Stimulated activated CD8-positive, alpha-beta memory T cell treated with anti-CD3 and anti-CD28 coated beads, Interleukin-15, amount 100 ng/mL, for 4 hours (primary cell): Measurements from ENCODE around the gene ALPL.

Experiments used
- DNase-seq, 2 donors: peaks; one replicate each; pipeline ENCODE4 v3.0.0-alpha.2; 2020; ENCODE audit warnings: low read depth in 2 of 2

The ALPL gene

DNA sequence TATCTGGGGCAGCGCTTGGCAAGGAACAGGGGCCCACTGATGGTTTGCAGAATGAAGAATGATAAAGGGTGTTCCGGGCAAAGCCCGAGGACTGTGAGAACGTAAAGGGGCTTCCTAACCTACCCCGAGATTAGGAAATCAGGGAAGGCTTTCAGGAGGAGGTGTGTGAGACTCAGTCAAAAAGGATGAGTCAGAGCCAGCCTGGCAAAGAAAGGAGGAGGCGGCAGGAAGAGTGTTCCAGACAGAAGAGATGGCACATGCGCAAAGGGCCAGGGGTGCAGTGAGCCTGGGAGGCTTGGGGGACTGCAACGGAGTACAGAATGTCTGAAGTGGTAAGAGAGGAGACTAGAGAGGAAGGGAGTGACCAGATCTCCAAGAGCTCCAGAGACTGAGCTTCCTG lies 89.7 kb downstream of the ALPL start:
- no peak for DNase-seq

DNA sequence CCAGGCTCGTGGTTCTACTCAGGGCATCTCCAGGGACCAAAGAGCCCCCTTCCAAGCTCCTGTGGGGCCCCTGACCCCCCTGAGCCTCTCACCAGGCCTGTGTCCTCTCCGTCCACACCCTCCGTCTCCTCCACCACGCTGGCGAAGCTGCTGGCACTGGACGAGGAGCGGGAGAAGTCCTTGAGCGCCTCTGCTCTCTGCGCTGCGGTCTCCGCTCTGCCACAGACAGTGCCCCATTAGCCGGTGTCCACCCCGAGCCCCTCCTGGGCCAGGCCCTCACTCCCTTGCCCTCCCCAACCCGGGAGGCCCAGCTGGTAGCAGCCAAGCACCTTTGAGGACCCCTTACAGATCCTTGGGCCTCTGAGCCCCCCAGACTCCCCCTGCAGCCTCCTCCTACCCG lies 90.2 kb downstream of the ALPL start:
- DNase-seq = no peak

DNA sequence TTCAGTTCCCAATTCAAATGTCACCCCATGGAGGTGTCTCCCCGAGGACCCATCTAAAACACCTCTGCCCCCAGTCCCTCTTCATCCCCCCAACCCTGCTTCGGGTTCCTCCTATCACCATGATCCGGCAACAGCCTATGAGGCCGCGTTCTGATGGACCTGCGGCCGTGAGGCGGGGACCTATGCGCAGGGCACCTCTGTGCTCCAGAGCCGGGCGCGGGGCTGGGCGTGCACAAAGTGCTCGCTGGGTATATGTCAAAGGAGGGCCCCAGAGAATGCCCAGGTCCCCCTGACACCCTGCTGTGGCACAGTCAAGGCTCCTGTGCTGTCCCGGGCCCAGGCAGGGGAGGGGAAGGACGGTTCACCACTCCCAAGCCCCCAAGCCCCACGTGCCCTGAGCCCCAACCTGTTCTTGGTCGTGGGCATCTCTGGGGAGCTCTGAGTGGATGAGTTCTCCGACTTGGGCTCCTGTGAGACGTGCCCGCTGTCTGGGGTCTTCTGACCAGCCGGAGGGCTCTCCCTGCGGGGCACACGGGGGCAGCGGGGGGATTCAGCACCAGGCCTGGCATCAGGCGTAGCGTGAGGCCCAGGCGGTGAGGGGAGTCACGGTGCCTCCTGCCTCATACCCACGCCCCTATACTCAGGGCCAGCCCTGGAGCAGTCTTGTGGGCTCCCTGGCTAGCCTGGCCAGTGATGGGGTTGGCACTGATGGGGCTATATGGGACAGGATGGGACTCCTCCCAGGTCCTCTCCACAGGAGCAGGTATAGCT lies 92.2 kb downstream of the ALPL start:
- DNase-seq = no peak

DNA sequence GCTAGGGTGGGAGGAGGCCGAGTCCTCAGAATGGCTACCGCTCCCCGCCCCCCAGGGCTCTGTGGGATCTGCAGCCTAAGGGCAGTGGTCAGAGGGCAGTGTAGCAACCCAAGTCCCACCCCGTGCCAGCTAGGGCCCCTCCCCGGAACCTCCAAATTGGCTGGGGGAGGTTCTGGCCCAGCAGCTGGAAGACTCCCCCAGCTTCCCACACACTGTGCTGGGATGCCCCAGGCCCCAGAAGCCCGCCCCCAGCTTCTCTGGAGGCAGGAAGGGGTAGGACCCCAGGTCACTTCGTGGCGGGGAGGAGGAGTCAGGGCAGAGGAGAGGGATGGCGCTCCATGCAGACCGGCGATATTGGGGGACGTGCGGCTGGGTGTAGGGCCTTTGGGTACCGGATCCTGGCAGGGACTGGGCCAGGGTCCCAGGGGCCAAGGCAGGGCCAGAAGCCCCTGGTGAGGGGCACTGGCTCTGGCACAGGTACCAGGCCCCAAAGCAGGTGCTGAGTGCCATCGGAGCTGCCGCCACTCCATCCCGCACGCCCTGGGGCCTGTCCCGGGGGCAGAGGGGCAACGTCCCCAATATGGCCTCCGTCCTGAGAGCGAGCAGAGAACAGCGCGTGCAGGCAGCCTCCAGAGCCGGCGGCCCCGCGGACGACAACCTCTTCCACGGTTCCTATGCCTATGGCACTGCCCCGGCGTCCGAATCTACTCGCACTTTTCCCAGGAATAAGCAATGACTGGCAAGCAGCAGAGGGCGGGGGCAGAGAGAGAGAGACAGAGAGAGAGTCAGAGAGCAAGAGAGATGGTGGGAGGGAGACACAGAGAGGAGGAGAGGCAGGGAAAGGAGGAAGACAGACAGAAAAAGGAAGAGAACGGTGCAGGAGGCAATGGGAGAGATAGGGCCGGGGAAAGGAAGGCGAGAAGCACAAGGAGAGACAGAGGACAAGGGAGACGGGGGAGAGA lies 94.2 kb downstream of the ALPL start:
- no peak for DNase-seq

DNA sequence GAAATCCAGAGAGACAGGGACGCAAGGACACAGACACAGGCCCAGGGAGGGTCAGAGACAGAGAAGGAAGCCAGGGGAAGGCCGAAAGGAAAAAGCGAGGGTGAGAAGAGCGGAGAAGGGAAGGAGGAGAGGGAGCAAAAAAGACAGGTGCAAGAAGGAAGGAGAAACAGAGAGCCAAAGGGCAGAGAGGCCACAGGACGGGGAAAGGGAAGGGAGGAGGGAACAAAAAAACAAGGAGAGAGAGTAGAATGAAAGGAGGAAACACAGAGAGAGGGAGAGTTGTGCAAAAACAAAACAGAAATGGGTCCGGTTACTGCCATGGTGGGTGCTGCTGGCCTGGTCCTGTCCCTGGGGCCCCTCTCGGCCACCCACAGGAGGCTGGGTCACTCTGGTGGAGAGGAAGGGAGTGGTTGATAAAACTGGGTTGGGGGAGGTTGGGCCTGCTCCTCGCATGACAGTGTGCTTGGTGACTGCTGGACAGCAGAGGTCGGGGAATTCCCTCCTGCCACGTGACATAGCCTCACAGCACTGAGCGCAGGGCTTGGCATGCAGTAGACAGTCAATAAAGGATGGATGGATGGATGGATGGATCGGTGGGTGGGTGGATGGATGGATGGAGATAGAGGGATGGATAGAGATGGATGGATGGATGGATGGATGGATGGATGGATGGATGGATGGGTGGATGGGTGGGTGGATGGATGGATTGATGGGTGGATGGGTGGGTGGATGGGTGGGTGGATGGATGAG lies 95.2 kb downstream of the ALPL start:
- DNase-seq = no peak

DNA sequence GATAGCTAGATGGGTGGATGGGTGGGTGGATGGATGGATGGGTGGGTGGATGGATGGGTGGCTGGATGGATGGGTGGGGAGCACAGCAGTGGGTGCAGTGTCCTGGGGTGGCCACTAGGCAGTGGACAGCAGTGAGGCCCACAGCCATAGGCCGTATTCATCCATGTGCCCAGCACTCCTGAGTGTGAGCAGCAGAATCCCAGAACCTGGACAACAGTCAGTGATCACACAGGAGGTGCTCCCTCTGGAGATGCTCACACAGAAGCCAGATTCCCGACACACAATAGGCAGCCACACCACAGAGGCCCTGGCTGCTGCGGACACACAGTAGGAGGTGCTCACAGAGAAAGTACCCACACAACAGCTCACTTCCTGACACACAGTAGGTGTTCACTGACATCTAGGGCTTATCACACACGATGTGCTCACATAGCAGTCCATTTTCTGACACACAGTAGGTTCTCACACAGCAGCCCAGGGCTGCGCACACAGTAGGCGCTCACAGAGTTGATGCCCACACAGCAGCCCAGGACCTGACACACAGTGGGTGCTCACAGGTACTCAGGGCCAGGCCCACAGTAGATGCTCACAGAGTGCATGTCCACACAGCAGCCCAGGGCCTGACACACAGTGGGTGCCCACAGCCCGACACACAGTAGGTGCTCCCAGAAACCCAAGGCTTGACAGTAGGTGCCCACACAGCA lies 95.9 kb downstream of the ALPL start:
- DNase-seq = no peak

DNA sequence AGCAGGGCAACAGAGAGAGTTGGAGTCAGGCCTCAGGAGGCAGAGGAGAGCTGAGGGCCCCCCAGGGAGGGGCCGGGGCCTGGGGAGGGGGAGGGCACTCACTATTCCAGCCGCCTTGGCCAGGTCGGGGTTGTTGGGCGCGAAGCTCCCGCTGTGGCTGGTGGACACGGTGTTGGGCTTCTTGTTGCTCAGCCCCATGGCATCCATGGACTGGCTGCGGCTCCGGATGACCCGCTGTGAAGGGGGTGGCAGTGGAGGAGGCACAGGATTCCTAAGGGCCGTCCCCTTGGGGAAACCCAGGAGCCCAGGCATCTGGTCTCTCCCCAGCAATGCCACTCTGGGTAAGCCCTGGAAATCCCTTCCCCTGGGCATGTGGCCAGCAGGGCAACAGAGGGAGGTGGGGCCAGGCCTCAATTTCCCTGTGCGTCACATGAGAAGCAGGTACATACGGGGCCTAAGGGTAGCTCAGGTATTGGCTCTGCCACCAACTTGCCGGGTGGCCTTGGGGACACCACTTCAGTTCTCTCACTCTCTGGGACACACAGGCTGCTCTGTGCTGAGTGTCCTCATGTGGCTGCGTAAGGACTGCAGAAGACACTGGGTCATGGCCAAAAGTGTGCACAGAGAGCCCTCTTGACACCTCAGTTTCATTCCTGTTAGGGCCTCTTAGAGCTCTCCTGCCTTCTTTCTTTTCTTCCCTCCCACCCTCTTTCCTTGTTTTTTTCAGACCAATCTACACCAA lies 96.9 kb downstream of the ALPL start:
- no peak for DNase-seq

DNA sequence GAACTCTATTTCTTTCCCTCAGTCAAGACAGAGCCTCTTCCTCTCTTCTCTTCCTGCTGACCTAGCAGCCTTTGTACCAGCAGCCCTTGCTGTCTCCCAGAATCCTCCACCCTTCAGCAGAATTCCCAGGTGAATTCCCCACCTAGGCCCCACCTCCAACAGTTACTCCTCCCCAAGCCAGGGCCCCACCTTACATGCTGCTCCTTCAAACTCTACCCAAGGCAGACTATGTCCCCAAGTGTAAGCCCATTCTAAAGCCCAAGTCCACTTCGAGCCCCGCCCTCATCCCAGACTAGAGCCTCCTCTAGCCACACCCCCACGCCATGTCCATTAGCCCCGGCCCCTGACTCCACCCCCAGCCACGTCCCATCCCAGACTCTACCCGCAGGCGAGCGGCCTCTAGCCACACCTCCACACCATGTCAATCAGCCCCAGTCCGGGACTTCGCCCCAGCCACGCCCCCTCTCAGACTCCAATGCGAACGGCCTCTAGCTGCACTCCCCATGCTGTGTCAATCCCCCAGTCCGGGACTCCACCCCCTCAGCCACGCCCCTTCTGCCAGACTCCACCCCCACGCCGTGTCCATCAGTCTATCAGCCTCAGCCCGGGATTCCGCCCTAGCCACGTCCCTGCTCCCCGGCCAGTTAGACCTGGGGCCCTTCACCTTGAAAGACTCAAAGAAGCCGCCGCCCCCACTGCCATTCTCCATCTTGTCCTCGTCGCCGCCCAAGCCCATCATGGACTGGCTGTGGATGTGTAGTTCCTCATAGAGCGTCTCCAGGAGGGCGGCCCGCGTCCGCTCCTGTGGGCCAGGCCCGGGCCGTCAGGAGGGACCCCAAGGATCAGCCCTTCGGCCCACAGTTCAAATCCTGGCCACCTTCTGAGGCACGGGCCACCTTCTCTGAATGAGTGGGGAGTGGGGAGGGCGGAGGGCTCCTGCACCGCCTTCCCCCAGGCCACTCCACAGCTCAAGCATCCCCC lies 98.6 kb downstream of the ALPL start:
- DNase-seq = no peak

DNA sequence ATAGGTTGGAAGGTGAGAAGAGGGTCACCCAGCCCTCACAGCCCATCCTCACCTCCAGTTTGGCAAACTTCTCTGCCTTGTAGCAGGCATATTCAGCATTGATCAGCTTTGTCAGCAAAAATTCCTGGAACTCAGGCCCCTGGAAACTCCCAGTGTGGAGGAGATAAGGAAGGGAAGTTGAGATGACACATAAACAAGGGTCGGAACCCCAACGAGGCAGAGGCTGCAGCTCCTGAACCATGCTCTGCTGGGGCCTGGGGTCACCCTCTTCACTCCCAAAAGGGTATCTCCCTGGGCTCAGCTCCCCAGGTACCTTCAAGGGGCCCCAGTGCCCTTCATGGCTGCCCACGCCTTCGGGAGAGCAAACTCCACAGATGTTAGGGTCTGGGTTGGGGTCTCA lies 99.6 kb downstream of the ALPL start:
- DNase-seq = no peak

DNA sequence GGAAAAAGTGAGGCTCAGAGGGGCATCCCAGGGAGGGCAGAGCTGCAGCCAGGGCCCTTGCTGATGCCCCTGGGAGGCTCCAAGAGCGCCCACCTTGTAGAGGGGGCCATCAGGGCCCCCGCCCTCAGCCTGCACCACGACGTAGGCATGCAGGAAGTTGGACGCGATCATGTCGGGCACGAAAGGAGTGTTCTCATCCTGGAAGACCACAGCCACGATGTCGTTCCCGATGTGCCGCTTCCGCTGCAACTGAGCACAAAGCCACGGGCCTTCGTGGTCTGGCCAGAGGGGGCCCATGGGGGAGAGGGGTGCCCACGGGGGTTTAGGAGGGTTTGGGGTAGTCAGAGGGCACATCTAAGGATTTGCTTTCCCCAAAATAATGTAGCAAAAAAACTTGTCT lies 100.8 kb downstream of the ALPL start:
- DNase-seq = no peak

DNA sequence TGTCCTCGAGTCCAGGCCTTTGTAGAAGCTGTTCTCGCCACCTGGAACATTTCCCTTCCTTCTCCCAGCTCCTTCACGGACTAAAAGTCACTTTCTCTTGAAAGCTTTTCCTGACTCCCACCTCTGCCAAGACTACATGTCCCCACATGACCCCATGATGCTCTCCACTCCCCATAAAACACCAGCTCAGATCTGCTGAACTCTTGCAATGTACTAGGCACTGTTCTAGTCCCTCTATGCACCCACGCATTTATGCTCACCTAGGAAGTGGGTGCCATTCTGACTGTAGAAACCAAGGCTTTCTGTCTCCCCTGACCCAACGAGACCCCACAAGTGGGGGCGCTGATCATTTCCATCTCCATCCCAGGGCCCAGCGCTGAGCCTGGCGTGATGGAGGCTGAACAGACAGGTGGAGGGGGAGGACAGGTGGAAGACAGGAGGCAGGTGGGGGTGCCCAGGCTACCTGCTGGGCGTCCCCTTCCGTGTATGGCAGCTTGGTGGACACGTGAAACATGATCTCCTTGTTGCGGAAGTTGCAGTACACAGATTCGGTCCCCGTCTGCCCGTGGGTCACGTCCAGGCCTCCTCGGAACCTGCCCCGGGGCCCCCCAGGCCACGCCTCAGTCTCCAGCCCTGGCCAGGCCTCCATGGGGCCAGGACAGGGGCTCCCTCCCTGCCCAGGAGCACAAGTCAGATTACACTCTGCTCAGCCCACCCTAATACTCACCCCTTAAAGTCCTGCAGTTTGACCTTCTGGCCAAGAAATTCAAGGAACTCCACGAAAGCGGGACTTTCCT lies 102.0 kb downstream of the ALPL start:
- no peak for DNase-seq

DNA sequence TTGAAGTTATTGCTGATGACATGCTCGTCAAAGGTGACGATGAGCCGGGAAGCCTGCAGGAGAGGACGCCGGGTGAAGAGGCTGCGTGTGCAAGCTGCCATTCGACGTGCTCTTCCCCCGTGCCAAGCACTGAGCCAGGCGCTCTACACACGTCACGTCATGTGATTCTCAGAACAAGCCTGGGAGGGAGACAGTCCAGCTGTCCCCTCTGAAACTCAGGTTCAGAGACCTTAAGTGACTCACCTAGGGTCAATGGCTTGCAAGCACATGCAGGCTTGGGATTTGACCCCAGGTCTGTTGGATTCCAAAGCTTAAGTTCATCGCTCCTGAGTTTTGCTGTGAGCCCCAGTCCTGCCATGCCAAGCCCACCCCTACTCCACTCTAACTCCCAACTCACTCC lies 102.8 kb downstream of the ALPL start:
- no peak for DNase-seq

DNA sequence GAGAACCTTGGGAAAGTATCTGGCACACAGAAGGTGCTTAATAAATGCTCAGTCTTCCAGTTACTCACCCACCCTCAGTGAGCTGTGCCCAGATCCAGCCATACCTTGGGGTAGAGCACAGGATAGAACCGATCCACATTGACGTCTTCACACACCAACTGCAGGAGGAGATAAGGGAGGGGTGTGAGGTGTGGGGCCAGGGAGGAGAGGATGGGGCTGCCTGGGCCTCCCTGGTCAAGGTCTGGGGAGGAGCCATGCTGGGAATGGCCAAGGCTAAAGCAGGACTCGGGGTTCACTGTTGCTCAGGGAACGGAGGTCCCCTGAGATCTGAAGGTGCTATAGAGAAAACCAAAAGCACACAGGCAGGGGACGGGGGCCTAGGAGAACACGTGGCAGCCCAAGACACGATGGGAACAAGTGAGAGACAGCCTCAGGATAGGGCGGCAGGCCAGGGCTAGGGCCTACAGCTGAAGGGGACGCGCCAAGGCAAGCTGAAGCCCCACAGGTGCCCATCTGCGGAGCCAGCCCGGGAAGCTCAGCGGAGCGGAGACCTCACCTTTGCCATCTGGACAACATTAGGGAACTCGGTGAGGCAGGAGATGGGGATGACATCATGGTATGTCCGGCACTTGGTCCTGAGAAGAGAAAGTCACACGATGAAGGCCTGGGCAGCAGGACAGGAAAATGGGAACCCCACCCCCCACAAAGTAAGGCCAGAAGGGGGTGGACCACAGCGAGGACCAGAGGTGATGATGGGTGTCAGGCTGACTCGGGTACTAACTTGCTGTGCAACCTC lies 104.0 kb downstream of the ALPL start:
- DNase-seq = no peak

DNA sequence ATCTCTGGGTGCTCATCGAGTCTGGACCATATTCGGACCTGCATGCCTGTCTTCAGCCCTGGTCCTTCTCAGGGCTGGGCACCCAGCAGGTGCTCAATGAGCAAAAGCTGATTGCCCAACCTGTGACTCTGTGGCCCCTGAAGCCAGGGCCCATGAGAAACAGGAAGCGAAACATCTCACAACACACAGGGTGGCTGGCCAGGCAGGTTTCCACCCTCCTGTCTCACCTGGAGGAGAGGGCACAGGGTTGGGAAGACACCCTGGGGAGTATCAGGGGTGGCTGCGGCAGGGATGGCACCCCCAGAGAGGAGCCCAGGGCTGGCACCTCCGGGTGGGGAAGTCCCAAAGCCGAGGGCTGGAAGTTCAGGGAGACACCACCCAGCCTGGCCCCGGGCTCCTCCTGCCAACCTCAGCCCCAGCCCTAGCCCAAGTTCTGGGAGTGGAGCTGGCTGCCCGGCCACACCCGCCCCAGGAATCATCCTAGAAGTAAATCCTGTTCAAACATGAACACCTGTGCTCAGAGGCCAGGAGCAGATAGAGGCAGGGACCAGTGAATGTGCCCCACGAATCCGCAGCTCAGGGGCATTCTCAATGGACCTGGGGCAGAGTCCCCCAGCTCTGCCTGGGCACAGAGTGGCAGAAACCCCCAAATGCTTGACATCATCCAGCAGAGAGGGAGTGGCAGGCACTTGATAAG lies 105.3 kb downstream of the ALPL start:
- DNase-seq = no peak

DNA sequence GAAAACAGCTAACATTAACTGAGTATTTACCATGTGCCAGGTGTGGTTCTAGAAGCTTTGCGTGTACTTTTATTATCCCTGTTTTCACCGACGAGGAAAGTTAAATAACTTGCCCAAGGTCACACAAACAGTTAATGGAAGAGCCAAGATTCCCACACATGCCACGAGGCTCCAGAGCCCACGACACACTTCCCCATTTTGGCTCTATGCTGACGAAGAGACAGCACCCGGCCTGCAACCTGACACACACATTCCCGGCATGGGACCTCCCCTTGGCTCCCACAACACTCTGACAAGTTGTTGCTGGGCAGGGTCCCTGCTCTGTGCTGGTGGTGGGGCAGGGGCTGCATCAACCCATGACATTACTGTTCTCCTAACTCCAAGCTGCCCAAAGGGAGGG lies 107.1 kb downstream of the ALPL start:
- DNase-seq = no peak

DNA sequence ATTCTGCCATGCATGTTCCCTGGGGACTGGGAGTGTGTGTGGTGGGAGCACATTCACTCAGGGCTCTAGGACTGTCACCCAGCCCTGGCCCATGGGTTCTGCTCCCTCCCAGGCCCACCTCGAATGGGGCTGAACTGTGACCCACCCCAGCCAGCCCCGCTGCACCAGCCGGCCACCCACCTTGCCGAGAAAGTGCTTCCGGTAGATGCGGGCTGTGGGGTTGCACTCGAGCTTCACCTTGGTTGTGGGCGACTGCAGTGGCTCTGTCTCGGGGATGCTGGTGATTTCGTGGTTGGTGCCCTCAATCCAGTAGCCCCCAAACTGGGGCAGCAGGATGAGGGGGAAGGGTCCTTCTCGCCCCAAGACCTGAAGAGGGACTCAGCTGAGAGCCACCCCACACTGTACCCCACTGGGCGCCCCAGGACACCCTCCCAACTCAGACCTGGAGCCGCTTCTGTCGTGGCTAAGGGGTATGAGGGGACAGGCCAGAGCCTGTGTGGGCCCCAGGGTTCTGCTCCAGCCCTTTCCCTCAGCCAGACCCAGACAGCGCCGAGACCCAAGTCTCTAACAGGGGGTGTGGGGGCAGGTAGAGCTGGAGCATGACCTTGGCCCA lies 108.0 kb downstream of the ALPL start:
- DNase-seq = no peak

DNA sequence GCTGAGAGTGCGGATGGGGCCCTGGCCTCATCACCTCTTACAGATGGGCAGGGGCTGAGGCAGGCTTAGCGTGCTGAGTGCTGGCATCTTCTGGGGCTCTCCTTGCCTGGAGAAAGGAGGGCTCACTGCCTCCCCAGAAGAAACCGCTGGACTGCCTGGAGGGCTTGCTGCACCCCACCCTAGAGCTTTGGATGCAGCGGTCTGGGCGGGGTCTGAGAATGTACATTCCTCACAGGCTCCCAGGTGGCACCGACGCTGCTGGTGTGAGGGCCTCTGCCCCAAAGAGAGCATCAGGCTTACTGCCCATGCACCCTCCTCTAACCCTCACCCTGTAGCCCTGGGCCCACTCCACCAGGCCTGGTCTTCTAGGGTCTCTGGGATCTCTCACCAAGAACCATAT lies 108.8 kb downstream of the ALPL start:
- DNase-seq = no peak
